HTR-8/SVneo (cell line): ENCODE measurements around the gene TCIRG1.

Source experiments
- DNase-seq: peaks from one replicate; pipeline ENCODE4 v3.0.0; 2011; ENCODE audit warnings: low spot score, mixed read lengths; ENCODE audit not compliant: insufficient read length
- FAIRE-seq: peaks from 2 replicates; lab custom pipeline; 2011; peaks lifted over from hg19 to GRCh38; lab: Jason Lieb, UNC

The TCIRG1 gene

GRCh38 chr11:68003846-68004550, 34.8 kb upstream of the TCIRG1 start, which contains the start of gene UNC93B1:
Gene UNC93B1 (minus strand): TSS chr11:68004097. CDS start chr11:68004043, 54 bp downstream.
- FAIRE-seq (peak; percentile 98), DNase-seq (peak; percentile 93)

- FAIRE-seq (peak; percentile 85), DNase-seq (no peak)
These were observed 34.1 kb upstream of the TCIRG1 start for GRCh38 chr11:68004551-68005335.

- peak; percentile 62 for FAIRE-seq
- no peak for DNase-seq
These were observed 32.1 kb upstream of the TCIRG1 start for GRCh38 chr11:68006606-68007166.

- FAIRE-seq (peak; percentile 52), DNase-seq (no peak)
These were observed 31.1 kb upstream of the TCIRG1 start for GRCh38 chr11:68007498-68008380.

GRCh38 chr11:68008381-68009337, 30.2 kb upstream of the TCIRG1 start:
- FAIRE-seq (peak; percentile 89), DNase-seq (no peak)

- FAIRE-seq (peak; percentile 4), DNase-seq (no peak)
These were observed 29.3 kb upstream of the TCIRG1 start for GRCh38 chr11:68009391-68010089.

GRCh38 chr11:68010090-68011041, 28.5 kb upstream of the TCIRG1 start, which contains the start of gene ALDH3B1:
Gene ALDH3B1 (plus strand): TSS chr11:68010327. CDS start chr11:68015298, 4,971 bp downstream.
- DNase-seq (peak; percentile 90), FAIRE-seq (peak; percentile 98)

GRCh38 chr11:68011051-68011943, 27.5 kb upstream of the TCIRG1 start:
- FAIRE-seq (no peak), DNase-seq (no peak)

GRCh38 chr11:68012044-68012842, 26.6 kb upstream of the TCIRG1 start:
- FAIRE-seq: peak; percentile 65
- no peak for DNase-seq

- DNase-seq (peak; percentile 97), FAIRE-seq (peak; percentile 100)
These were observed 25.8 kb upstream of the TCIRG1 start for GRCh38 chr11:68012843-68013610.

- FAIRE-seq (no peak), DNase-seq (no peak)
These were observed 25.1 kb upstream of the TCIRG1 start for GRCh38 chr11:68013611-68014156.

GRCh38 chr11:68014157-68014946, 24.5 kb upstream of the TCIRG1 start:
- DNase-seq (peak; percentile 88), FAIRE-seq (peak; percentile 99)

GRCh38 chr11:68014947-68015447, 23.8 kb upstream of the TCIRG1 start:
- FAIRE-seq (no peak), DNase-seq (no peak)
